ENCODE measurements around the gene TPSG1. TPM values are rescaled to one million over a fixed set of nuclear protein-coding genes. Genes with fewer than 3 reads are reported as not detected.

The TPSG1 gene
- total RNA-seq, 1 experiment from 2014 or later, result not detected

DNA sequence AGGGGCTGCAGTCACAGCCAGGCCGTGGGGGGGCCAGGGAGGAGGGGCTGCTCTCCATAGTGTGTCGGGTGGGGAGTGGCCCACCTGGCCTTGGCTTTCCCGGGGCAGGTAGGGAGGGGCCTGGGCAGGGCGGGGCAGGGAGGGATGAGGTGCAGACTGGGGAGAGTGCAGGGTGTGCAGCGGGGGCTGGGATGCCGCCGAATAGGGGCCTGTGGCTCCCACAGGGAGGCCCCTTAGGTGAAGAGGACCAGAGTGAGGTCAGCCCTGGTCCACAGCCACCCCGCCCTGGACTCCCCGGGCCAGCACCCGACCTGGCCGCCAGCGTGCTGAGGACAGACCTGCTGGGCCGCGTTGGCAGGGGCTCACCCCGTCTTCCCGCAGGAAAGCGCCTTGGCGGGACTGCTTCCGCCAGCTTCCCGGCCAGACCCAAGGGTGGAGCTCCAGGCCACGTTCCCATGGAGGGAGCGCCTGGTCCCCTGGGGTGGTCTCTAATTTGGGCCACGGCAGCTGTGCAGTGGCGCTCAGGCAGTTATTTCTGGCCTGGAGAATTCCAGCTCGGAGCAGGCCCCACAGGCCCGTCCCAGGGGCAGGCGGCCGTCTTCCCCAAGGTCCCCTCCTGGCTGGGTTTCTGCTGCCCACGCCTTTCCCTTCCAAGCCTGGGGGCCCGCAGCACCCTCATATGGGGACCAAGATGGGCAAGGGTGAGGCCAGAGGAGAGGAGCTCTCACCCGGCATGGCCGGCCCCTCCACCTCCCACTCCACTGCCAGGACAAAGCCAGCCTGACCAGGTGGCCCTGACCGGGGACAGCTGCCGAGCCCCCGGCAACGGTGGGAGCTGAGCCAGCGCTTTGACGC lies 44.3 kb downstream of the TPSG1 start:
- Histone ChIP-seq H3K4me1 (ENCODE audit: insufficient read depth, low read length) (no peaks in the 10 kb centered on the region), H2BK15ac (ENCODE audit: low read depth, low read length) (no peak overlapping the region), H3K79me1 (ENCODE audit: insufficient read depth, low read depth, low read length, poor library complexity, severe bottlenecking) (no peaks in the 10 kb centered on the region), H2BK12ac (ENCODE audit: insufficient read length, low read depth, low read length) (no peak overlapping the region), H2BK20ac (ENCODE audit: low read depth, low read length, poor library complexity, severe bottlenecking) (no peak overlapping the region), H3K9me3 (ENCODE audit: control insufficient read depth, low read depth, low read length) (no peaks in the 10 kb centered on the region), H2BK5ac (ENCODE audit: insufficient read length, low read length) (no peak overlapping the region), H3K9ac (ENCODE audit: extremely low read depth, insufficient read length, low read length) (no peak overlapping the region), H4K91ac (ENCODE audit: insufficient read length, low read depth, low read length) (no peak overlapping the region), H3K56ac (ENCODE audit: insufficient read length, low read depth, low read length) (no peak overlapping the region), H2BK120ac (ENCODE audit: low read depth, low read length, poor library complexity, severe bottlenecking) (no peak overlapping the region), H3K23ac (ENCODE audit: insufficient read length, low read depth, low read length) (no peak overlapping the region), H4K20me1 (ENCODE audit: control insufficient read depth, insufficient read depth, insufficient read length) (no peaks in the 10 kb centered on the region), H3K79me2 (ENCODE audit: insufficient read depth, low read length) (no peaks in the 10 kb centered on the region), H3K4me2 (ENCODE audit: insufficient read depth, insufficient read length, low read length) (no peak overlapping the region), H3K27me3 (ENCODE audit: insufficient read depth, low read length) (no peaks in the 10 kb centered on the region), H2AK5ac (ENCODE audit: insufficient read length, low read length) (no peak overlapping the region), H3K18ac (ENCODE audit: insufficient read length, low read depth, low read length) (peak overlapping the region; percentile 29), H3T11ph (ENCODE audit: low read length) (no peak overlapping the region), H3K14ac (ENCODE audit: insufficient read depth, low read length) (no peak overlapping the region; the same call in none of the 2 replicates), H3K23me2 (ENCODE audit: insufficient read length, low read depth, low read length, poor library complexity, severe bottlenecking) (peaks cover 2% of the 10 kb centered on the region), H3K27ac (ENCODE audit: insufficient read length, low read depth, low read length) (no peak overlapping the region), H2AFZ (ENCODE audit: low read length) (no peak overlapping the region), H3K4ac (ENCODE audit: low read depth, low read length) (no peak overlapping the region), H4K8ac (replicated peaks; ENCODE audit: insufficient read length, low read depth, low read length) (no peak overlapping the region), H4K5ac (ENCODE audit: insufficient read length, low read depth, low read length) (no peak overlapping the region)
- DNase-seq, result no peak
- Mint-ChIP-seq H3K27me3 (ENCODE audit: low read depth) (no peaks in the 10 kb centered on the region), H3K4me3 (no peak overlapping the region), H3K36me3 (ENCODE audit: insufficient read depth in 1 of 3, low read depth in 3 of 3) (peaks cover 0 to 7% (median 4%) of the 10 kb centered on the region in 3 experiments; a peak in 2 of 7 replicates), H3K4me1 (peaks cover 0 to 13% of the 10 kb centered on the region in 2 experiments; a peak in 2 of 4 replicates), H3K27ac (no peak overlapping the region), H3K9me3 (no peaks in the 10 kb centered on the region)
- TF ChIP-seq, protein P1, sequence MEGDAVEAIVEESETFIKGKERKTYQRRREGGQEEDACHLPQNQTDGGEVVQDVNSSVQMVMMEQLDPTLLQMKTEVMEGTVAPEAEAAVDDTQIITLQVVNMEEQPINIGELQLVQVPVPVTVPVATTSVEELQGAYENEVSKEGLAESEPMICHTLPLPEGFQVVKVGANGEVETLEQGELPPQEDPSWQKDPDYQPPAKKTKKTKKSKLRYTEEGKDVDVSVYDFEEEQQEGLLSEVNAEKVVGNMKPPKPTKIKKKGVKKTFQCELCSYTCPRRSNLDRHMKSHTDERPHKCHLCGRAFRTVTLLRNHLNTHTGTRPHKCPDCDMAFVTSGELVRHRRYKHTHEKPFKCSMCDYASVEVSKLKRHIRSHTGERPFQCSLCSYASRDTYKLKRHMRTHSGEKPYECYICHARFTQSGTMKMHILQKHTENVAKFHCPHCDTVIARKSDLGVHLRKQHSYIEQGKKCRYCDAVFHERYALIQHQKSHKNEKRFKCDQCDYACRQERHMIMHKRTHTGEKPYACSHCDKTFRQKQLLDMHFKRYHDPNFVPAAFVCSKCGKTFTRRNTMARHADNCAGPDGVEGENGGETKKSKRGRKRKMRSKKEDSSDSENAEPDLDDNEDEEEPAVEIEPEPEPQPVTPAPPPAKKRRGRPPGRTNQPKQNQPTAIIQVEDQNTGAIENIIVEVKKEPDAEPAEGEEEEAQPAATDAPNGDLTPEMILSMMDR (conservative IDR thresholded peaks at IDR 0.05), result no peak
- WGBS (ENCODE audit: extremely low coverage, insufficient read length, low lambda C conversion rate), result no CpG with 5 or more reads among the region's 38 CpGs

Data from H9 (cell line).